ENCODE results near the gene TGIF2. TPM values are rescaled to one million over a fixed set of nuclear protein-coding genes. Genes with fewer than 3 reads are reported as not detected.
A peak's percentile ranks its signal among the peaks of the same experiment; 100 is the strongest.

Gene TGIF2
- total and polyA plus RNA-seq, 2 of the 13 experiments (the other 11 are each of a cell fraction or from before 2014, with no cell fraction given), result 41.3 to 53.9 TPM

DNA sequence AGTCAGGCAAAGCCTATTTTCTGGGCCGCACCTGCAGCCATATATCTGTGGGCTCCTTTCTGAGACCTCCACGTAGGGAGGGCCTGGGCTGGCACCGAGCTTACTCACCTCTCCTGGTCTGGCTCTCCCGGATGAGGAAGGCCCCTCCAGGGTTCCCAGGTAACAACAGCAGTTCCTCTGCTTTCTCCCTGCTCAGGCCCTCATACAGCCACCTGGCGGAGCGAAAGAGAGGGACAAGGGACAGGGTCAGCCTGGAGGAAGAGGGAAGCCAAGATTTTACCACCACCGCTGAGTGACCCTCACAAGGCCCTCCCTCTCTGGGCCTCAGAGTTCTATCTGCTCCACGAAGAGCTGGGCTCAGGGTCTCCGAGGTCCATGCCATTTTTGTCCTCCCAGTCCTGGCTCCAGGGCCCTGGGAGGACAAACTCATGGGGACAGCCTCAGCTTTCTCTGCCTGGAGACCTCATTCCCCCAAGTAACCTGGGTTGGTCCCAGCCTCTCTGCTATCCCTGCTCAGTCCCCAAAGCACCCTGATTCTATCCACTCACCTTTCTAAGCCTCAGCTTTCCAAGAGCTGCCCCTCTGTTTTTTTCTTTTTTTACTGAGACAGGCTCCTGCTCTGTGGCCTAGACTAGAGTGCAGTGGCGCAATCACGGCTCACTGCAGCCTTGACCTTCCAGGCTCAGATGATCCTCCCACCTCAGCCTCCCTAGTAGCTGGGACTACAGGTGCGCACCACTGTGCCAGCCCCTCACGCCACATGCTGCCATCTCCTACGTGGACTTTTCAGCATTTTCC is 59.3 kb downstream of the TGIF2 start (continued):
- TF ChIP-seq, protein P1, sequence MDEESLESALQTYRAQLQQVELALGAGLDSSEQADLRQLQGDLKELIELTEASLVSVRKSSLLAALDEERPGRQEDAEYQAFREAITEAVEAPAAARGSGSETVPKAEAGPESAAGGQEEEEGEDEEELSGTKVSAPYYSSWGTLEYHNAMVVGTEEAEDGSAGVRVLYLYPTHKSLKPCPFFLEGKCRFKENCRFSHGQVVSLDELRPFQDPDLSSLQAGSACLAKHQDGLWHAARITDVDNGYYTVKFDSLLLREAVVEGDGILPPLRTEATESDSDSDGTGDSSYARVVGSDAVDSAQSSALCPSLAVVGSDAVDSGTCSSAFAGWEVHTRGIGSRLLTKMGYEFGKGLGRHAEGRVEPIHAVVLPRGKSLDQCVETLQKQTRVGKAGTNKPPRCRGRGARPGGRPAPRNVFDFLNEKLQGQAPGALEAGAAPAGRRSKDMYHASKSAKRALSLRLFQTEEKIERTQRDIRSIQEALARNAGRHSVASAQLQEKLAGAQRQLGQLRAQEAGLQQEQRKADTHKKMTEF (CRISPR knock-in tag; IDR thresholded peaks at IDR 0.05), result peak; percentile 81
- no peak for TF ChIP-seq TEAD2 (CRISPR knock-in tag; IDR thresholded peaks at IDR 0.05)
- TF ChIP-seq SMAD1 (CRISPR knock-in tag; IDR thresholded peaks at IDR 0.05; ENCODE audit: borderline replicate concordance, low read depth), result no peak
- peak; percentile 56; the same call in 1 of the 2 replicates for TF ChIP-seq PRMT3 (CRISPR knock-in tag; IDR thresholded peaks at IDR 0.05; ENCODE audit: borderline replicate concordance, low read depth)
- no peak for TF ChIP-seq MTF1 (CRISPR knock-in tag; IDR thresholded peaks at IDR 0.05)
- peak; percentile 34; the same call in 1 of the 2 replicates for TF ChIP-seq CHCHD3 (CRISPR knock-in tag; IDR thresholded peaks at IDR 0.05)
- TF ChIP-seq ZBTB8A (CRISPR knock-in tag; IDR thresholded peaks at IDR 0.05; ENCODE audit: borderline replicate concordance, low read depth), result no peak
- TF ChIP-seq EED (CRISPR knock-in tag; IDR thresholded peaks at IDR 0.05), result 0 out of 2 replicates have a peak, but pooled peaks have one; percentile 71
- TF ChIP-seq ZNF230 (CRISPR knock-in tag; IDR thresholded peaks at IDR 0.05), result 0 out of 2 replicates have a peak, but pooled peaks have one; percentile 50
- TF ChIP-seq BCL6 (CRISPR knock-in tag; IDR thresholded peaks at IDR 0.05), result peak; percentile 74
- TF ChIP-seq NR2F2 (IDR thresholded peaks at IDR 0.05; ENCODE audit: borderline replicate concordance, low read depth), result 0 out of 2 replicates have a peak, but pooled peaks have one; percentile 43
- TF ChIP-seq, protein P2, sequence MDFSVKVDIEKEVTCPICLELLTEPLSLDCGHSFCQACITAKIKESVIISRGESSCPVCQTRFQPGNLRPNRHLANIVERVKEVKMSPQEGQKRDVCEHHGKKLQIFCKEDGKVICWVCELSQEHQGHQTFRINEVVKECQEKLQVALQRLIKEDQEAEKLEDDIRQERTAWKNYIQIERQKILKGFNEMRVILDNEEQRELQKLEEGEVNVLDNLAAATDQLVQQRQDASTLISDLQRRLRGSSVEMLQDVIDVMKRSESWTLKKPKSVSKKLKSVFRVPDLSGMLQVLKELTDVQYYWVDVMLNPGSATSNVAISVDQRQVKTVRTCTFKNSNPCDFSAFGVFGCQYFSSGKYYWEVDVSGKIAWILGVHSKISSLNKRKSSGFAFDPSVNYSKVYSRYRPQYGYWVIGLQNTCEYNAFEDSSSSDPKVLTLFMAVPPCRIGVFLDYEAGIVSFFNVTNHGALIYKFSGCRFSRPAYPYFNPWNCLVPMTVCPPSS (IDR thresholded peaks at IDR 0.05), result no peak
- TF ChIP-seq ZNF703 (CRISPR knock-in tag; IDR thresholded peaks at IDR 0.05; ENCODE audit: borderline replicate concordance), result no peak; the same call in 1 of the 2 replicates
- TF ChIP-seq PAX8 (CRISPR knock-in tag; IDR thresholded peaks at IDR 0.05; ENCODE audit: borderline replicate concordance), result no peak
- no peak for TF ChIP-seq ZNF383 (CRISPR knock-in tag; IDR thresholded peaks at IDR 0.05; ENCODE audit: borderline replicate concordance)
- peak; percentile 67 for TF ChIP-seq HMG20A (CRISPR knock-in tag; IDR thresholded peaks at IDR 0.05; ENCODE audit: borderline replicate concordance)
- TF ChIP-seq, protein P3, sequence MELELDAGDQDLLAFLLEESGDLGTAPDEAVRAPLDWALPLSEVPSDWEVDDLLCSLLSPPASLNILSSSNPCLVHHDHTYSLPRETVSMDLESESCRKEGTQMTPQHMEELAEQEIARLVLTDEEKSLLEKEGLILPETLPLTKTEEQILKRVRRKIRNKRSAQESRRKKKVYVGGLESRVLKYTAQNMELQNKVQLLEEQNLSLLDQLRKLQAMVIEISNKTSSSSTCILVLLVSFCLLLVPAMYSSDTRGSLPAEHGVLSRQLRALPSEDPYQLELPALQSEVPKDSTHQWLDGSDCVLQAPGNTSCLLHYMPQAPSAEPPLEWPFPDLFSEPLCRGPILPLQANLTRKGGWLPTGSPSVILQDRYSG (CRISPR knock-in tag; IDR thresholded peaks at IDR 0.05), result no peak
- TF ChIP-seq MBD4 (IDR thresholded peaks at IDR 0.05; ENCODE audit: borderline replicate concordance, low read length), result no peak
- TF ChIP-seq NR3C1 (CRISPR knock-in tag; IDR thresholded peaks at IDR 0.05), result no peak
- TF ChIP-seq ZNF660 (CRISPR knock-in tag; IDR thresholded peaks at IDR 0.05; ENCODE audit: borderline replicate concordance, low read depth), result no peak
- peak; percentile 74 for TF ChIP-seq HOXA3 (CRISPR knock-in tag; IDR thresholded peaks at IDR 0.05)
- TF ChIP-seq ZFYVE20 (CRISPR knock-in tag; IDR thresholded peaks at IDR 0.05; ENCODE audit: borderline replicate concordance, low read depth), result no peak
- TF ChIP-seq ZNF317 (CRISPR knock-in tag; IDR thresholded peaks at IDR 0.05), result no peak
